ENCODE measurements around the gene FAM222A.

Gene FAM222A

GRCh38 chr12:109778684-109779083 is 65.1 kb downstream of the FAM222A start:
- DNase-seq: no peak

GRCh38 chr12:109779382-109779781 is 65.8 kb downstream of the FAM222A start:
- no peak for DNase-seq

GRCh38 chr12:109781668-109782325 is 68.2 kb downstream of the FAM222A start:
- DNase-seq: no peak

GRCh38 chr12:109782326-109782703 is 68.7 kb downstream of the FAM222A start:
- DNase-seq: no peak

GRCh38 chr12:109783135-109783964 is 69.7 kb downstream of the FAM222A start:
- DNase-seq: no peak

- no peak for DNase-seq
Measured at GRCh38 chr12:109783965-109784244, 70.3 kb downstream of the FAM222A start.

GRCh38 chr12:109785854-109786253 is 72.2 kb downstream of the FAM222A start:
- DNase-seq: no peak

GRCh38 chr12:109786799-109787198 is 73.2 kb downstream of the FAM222A start:
- DNase-seq: no peak

- no peak for DNase-seq
Measured at GRCh38 chr12:109789526-109790048, 76.0 kb downstream of the FAM222A start.

- no peak for DNase-seq
Measured at GRCh38 chr12:109792992-109793391, 79.4 kb downstream of the FAM222A start.

GRCh38 chr12:109793411-109793810 is 79.8 kb downstream of the FAM222A start:
- no peak for DNase-seq

GRCh38 chr12:109793826-109794501 is 80.3 kb downstream of the FAM222A start:
- DNase-seq: no peak

- DNase-seq: no peak
Measured at GRCh38 chr12:109795023-109795422, 81.4 kb downstream of the FAM222A start.

- DNase-seq: no peak
Measured at GRCh38 chr12:109796057-109796456, 82.4 kb downstream of the FAM222A start.

- DNase-seq: no peak
Measured at GRCh38 chr12:109797905-109798669, 84.5 kb downstream of the FAM222A start.

GRCh38 chr12:109798691-109799090 is 85.1 kb downstream of the FAM222A start:
- no peak for DNase-seq

- no peak for DNase-seq
Measured at GRCh38 chr12:109800536-109800935, 86.9 kb downstream of the FAM222A start.

GRCh38 chr12:109802828-109803227 is 89.2 kb downstream of the FAM222A start:
- no peak for DNase-seq

- DNase-seq: no peak
Measured at GRCh38 chr12:109803678-109804077, 90.1 kb downstream of the FAM222A start.

- peak; percentile 28 to 63 (median 51) for DNase-seq
Measured at GRCh38 chr12:109804820-109805761, 91.5 kb downstream of the FAM222A start.

GRCh38 chr12:109807954-109808643 is 94.5 kb downstream of the FAM222A start:
- DNase-seq: no peak
